OCI-LY3 (cell line): ENCODE results near the gene CITED1.

Experiments
- EZH2phosphoT487 ChIP-seq: fragments of 200-600 bp; shearing (Covaris generic); IDR thresholded peaks from 2 replicates; pipeline ENCODE4 v1.6.1; 2018; ENCODE audit warnings: antibody characterized with exemption, mixed run types, low read depth
- TF ChIP-seq, protein P1 (sequence below): fragments of 200-600, 300-600 bp; sonication (generic); IDR thresholded peaks from 2 replicates; pipeline ENCODE4 v1.5.1; 2014; ENCODE audit warnings: antibody characterized with exemption, low read length, low read depth

DNA sequence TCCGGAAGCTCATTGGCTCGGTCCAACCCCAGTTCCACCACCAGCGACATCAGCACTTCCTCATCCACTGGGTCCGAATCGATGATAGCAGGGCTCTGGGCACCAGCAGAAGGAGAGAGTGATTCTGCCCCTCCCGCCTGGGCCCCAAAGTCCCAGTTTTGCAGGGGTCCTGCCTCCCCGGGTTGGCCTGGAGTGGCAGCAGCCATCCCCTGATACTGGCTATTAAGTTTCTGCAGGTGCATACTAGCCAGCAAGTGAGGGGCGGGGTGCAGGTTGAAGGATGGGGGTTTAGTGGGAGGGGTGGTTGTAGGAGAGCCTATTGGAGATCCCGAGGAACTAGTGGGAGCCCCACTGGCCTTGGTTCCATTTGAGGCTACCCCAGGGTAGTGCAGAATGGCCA lies 3.9 kb downstream of the CITED1 start:
- TF ChIP-seq, protein P1, sequence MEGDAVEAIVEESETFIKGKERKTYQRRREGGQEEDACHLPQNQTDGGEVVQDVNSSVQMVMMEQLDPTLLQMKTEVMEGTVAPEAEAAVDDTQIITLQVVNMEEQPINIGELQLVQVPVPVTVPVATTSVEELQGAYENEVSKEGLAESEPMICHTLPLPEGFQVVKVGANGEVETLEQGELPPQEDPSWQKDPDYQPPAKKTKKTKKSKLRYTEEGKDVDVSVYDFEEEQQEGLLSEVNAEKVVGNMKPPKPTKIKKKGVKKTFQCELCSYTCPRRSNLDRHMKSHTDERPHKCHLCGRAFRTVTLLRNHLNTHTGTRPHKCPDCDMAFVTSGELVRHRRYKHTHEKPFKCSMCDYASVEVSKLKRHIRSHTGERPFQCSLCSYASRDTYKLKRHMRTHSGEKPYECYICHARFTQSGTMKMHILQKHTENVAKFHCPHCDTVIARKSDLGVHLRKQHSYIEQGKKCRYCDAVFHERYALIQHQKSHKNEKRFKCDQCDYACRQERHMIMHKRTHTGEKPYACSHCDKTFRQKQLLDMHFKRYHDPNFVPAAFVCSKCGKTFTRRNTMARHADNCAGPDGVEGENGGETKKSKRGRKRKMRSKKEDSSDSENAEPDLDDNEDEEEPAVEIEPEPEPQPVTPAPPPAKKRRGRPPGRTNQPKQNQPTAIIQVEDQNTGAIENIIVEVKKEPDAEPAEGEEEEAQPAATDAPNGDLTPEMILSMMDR, result no peak
- no peak for TF ChIP-seq EZH2phosphoT487
